Fibroblast of skin of abdomen (primary cell): ENCODE results near the gene INHBE.
"Not testable (repeated sequence)": the region's sequence is repeated elsewhere in the genome, so short reads cannot be mapped to it uniquely, and the experiment has no call there.

Experiments
- DNase-seq: peaks from one replicate; pipeline ENCODE4 v3.0.0-alpha.2; 2013

Gene INHBE

DNA sequence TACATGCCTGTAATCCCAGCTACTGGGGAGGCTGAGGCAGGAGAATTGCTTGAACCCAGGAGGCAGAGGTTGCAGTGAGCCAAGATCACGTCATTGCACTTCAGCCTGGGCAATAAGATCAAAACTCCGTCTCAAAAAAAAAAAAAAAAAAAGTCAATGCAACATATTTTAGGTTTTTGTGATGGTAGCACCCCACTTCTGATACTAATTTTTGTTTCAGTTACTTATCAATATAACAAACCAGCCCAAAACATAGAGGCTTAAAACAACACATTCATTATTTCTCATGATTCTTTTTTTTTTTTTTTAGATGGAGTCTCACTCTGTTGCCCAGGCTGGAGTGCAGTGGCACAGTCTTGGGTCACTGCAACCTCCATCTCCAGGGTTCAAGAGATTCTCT lies 13.7 kb upstream of the INHBE start:
- not testable (repeated sequence) for DNase-seq

DNA sequence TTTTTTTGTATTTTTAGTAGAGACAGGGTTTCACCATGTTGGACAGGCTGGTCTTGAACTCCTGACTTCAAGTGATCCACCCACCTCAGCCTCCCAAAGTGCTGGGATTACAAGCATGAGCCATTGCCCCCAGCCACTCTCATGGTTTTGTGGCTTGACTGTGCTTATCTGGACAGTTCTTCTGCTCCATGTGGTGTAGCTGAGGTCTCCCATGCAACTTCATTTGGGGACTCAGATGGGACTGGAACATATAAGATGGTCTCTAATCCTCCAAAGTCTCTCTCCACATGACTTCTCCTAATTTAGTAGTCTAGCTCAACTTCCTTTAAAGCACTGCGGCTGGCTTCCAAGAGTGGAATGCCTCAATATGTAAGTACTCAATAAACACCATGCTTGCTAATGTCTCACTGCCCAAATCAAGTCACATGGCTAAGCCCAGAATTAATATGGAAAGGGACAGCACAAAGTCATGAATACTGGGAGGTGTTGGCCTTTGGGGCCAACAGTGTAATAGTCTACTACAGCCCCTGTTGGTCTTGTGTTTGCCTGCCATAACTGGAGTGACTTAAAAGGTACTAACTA lies 13.2 kb upstream of the INHBE start:
- peak; percentile 23 for DNase-seq

DNA sequence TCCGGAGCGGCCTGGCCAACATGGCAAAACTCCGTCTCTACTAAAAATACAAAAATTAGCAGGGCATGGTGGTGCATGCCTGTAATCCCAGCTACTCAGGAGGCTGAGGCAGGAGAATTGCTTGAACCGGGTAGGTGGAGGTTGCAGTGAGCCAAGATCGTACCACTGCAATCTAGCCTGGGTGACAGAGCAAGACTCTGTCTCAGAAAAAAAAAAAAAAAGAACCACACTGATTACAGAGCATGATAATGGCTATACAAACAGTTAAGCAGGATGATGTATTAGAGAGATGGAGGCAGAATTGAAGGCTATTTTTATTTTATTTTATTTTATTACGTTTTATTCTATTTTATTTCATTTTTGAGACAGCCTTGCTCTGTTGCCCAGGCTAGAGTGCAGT lies 10.8 kb upstream of the INHBE start:
- not testable (repeated sequence) for DNase-seq

DNA sequence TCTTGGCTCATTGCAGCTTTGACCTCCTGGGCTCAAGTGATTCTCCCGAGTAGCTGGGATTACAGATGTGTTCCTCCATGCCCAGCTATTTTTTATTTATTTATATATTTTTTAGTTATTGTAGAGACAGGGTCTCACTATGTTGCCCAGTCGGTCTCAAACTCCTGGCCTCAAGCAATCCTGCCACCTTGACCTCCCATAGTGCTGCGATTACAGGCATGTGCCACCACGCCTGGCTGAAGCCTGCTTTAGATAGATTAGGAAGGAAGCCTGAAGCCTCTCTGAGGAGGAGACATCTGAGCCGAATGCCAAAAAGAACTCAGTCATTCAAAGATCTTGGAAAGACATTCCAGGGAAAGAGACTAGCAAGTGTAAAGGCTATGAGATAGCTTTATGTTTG lies 10.4 kb upstream of the INHBE start:
- no peak for DNase-seq

DNA sequence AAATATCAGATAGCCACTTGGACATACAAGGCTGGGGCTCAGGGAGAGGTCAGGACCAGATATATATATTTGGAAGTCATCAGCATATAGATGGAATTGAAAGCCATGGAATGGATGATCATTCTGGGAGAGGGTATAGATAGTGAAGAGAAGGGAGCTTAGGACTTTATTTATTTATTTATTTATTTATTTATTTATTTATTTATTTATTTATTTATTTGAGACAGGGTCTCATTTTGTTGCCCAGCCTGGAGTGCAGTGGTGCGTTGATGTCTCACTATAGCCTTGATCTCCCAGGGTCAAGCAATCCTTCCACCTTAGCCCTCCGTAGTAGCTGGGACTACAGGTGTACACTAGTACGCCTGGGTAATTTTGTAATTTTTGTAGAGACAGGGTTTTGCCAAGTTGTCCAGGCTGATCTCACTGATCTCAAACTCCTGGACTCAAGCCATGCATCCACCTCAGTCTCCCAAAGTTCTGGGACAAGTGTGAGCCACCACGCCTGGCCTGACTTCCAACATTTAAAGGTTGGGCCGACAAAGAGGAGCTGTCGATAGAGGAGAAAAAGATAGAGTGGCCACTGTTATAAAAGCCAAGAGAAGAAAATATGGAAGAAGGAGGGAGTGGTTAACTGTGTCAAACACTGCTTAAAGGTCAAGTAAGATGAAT lies 8.7 kb upstream of the INHBE start:
- no peak for DNase-seq

DNA sequence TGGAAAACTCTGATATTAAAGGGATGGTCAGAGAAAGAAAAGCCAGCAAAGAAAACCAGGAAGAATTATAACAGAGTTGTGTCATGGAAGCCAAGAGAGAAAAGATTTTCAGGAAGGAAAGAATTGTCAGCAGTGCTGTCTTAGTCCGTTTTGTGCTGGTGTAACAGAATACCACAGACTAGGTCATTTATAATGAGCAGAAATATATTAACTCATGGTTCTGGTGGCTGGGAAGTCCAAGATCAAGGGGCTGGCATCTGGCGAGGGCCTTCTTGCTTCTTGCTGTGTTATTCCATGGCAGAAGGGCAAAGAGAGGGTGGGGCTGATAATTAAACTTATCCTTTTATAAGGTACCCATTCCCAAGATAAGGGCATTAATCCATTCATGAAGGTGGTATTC lies 6.4 kb upstream of the INHBE start:
- DNase-seq, result no peak

DNA sequence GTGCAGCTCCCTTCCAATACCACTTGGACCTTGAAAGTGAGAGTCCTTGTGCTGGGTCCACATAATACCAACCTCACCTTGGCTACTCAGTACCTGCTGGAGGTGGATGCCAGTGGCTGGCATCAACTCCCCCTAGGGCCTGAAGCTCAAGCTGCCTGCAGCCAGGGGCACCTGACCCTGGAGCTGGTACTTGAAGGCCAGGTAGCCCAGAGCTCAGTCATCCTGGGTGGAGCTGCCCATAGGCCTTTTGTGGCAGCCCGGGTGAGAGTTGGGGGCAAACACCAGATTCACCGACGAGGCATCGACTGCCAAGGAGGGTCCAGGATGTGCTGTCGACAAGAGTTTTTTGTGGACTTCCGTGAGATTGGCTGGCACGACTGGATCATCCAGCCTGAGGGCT lies 5.7 kb upstream of the INHBE start:
- no peak for DNase-seq

DNA sequence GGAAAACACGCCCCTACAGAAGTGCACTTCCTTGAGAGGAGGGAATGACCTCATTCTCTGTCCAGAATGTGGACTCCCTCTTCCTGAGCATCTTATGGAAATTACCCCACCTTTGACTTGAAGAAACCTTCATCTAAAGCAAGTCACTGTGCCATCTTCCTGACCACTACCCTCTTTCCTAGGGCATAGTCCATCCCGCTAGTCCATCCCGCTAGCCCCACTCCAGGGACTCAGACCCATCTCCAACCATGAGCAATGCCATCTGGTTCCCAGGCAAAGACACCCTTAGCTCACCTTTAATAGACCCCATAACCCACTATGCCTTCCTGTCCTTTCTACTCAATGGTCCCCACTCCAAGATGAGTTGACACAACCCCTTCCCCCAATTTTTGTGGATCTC lies 5.0 kb upstream of the INHBE start:
- no peak for DNase-seq

DNA sequence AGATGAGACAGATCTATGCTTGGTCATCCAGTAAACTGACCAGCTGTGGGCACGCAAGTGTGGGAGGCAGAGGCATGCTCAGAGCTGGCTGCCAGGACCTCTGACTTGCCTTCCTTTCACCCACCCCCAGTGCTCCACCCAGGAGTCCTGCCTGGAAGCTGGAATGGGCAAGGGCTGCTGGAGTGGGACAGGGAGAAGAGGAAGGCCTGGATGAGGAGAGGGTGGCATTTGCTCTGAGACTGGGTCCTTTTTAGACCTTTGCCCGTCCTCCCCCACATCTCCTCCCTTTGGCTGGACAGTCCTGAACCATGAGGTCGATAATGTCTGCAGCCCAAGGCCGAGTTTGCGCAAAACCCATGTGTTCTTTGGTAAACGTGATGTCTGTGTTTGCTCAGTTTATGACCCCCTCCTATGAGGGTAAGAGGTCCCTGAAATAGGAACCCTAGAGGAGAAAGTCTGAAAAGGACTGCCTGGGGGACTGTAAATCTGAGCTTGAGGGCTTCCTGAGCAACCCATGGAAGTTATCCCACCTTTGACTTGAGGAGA lies 3.8 kb upstream of the INHBE start:
- no peak for DNase-seq

DNA sequence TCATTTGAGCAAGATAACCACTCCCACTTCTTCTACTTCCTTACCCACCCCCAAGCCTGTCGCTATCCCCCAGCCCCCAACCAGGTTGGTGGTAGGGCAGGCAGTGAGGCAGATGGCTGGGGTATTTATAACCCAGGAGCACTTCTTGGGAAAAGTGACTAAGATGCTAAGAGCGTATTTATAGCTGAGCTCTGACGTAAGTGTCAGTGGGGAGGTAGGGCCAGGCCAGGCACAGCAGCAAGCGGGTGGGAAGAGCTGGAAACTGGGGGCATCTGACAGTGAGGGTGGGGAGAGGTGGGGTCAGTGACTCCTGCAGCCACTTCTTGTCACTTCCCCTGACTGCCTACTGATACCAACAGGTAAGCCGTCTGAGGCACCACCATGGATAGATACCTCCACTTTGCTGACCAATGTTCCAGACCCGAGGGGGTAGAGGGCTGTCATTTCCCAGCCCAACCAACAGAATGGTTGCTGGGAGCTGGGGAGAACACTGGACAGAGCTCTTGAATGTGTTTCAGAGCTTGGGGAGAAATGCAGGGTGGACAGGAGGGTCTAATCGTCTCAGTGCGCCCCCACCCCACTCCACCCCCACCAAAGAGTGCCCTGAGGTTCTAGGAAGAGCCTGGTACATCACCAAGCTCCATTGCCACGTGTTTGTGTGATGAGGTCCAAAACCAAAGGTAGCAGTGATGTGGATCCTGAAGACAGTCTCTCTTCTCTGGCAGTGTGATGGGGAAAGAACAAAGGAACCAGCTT lies 2.7 kb upstream of the INHBE start:
- DNase-seq, result peak; percentile 95

DNA sequence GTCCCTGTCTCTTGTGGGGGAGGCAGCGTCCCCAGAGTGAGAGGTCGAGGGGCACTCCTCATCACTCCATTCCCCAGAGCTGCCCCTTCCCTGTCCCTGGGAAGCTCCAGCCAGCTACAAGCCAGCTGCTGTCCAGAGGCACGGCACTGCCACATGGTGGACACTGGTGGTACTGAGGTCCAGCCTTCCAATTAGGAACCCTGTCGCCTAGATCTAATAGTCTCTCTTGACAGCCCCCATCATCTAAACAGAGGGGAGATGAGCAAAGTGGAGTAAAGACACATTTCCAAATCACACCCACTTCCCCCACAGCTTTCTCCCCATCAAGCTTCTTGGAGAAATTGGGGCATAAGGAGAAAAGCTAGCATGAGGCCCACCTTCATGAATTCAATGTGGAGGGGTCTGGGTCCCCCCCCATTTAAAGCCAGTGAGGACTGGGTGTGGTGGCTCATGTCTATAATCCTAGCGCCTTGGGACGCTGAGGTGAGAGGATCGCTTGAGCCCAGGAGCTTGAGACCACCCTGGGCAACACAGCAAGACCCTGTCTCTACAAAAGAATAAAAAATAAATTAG lies 2.1 kb upstream of the INHBE start:
- DNase-seq, result peak; percentile 82

DNA sequence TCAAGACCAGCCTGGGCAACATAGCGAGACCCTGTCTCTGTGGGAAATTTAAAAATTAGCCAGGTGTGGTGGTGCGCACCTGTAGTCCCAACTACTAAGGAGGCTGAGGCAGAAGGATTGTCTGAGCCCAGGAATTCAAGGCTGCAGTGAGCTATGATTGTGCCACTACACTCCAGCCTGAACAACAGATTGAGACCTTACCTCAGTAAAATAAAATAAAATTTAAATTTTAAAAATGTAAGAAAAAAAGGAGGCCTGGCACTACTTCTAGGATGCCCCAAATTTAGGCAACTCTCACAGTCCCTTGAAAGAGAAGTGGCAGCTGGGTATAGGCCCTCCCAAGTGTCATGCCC lies 918 bp upstream of the INHBE start:
- DNase-seq, result no peak

DNA sequence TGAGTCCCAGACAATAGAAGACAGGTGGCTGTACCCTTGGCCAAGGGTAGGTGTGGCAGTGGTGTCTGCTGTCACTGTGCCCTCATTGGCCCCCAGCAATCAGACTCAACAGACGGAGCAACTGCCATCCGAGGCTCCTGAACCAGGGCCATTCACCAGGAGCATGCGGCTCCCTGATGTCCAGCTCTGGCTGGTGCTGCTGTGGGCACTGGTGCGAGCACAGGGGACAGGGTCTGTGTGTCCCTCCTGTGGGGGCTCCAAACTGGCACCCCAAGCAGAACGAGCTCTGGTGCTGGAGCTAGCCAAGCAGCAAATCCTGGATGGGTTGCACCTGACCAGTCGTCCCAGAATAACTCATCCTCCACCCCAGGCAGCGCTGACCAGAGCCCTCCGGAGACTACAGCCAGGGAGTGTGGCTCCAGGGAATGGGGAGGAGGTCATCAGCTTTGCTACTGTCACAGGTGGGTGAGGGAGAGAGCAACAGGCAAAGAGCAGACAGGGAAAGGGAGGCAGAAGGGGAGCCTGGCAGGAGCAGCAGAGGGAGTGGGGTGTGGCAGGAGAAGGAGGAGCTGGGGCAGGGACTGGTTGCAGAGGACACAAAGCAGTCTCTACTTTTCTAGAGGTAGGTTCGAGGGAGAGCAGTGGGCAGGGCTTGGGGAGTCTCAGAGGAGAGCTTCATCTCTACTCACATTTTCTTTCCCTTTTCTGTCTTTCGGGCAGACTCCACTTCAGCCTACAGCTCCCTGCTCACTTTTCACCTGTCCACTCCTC lies 452 bp downstream of the INHBE start:
- peak; percentile 37 for DNase-seq

DNA sequence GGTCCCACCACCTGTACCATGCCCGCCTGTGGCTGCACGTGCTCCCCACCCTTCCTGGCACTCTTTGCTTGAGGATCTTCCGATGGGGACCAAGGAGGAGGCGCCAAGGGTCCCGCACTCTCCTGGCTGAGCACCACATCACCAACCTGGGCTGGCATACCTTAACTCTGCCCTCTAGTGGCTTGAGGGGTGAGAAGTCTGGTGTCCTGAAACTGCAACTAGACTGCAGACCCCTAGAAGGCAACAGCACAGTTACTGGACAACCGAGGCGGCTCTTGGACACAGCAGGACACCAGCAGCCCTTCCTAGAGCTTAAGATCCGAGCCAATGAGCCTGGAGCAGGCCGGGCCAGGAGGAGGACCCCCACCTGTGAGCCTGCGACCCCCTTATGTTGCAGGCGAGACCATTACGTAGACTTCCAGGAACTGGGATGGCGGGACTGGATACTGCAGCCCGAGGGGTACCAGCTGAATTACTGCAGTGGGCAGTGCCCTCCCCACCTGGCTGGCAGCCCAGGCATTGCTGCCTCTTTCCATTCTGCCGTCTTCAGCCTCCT lies 1.1 kb downstream of the INHBE start:
- peak; percentile 65 for DNase-seq

DNA sequence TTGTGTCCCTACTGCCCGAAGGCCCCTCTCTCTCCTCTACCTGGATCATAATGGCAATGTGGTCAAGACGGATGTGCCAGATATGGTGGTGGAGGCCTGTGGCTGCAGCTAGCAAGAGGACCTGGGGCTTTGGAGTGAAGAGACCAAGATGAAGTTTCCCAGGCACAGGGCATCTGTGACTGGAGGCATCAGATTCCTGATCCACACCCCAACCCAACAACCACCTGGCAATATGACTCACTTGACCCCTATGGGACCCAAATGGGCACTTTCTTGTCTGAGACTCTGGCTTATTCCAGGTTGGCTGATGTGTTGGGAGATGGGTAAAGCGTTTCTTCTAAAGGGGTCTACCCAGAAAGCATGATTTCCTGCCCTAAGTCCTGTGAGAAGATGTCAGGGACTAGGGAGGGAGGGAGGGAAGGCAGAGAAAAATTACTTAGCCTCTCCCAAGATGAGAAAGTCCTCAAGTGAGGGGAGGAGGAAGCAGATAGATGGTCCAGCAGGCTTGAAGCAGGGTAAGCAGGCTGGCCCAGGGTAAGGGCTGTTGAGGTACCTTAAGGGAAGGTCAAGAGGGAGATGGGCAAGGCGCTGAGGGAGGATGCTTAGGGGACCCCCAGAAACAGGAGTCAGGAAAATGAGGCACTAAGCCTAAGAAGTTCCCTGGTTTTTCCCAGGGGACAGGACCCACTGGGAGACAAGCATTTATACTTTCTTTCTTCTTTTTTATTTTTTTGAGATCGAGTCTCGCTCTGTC lies 1.8 kb downstream of the INHBE start:
- DNase-seq, result no peak

DNA sequence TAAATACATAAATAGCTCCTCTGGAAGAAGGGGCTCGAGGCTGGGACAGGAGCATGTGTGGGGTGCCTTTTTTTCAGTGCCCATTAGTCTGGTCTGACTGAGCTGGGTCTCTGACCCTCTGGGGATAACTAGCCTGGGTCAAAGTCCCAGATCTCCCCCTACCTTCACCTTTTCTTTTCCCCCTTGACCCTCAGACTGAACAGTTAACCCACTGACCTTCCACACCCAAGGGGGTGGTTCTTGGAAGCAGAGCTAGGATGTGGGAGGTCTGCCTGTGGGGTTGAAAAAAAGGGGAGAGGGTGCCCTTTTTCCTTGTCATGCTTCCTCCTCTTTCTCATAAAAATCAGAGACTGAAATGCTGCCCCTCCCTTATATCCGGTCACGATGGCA lies 3.6 kb downstream of the INHBE start:
- DNase-seq, result no peak

DNA sequence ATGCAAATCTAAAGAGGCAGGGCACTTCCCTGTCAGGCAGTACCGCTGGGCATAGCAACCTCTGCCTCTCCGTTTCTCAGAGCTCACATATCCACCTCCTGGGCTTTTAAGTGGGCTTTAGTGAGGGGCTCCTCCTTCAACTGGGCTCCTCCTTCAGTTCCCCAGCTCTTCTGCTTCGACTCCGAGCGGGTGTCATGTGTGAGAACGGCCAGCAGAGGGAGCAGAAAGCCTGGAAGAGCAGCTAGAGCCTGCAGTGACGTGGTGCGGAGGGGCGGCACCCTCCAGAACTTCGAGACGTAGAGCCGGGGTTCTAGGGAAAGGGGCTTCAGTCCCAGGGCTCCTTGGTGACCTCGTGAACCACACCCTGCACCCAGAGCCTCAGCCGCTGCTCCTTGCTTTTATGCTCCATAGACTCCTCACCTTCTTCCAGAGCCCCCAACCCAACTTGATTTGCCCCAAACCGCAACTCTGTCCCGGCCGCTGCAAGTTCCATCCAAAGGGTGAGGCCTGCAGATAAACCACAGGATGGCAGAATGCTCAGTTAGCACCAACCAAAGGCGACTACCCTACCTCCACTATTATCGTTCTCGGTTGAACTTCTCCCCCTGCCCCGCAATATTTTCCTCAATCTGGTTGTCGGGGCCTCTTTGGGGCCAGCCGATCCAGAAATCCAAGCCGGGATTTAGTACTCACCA lies 4.1 kb downstream of the INHBE start:
- peak; percentile 97 for DNase-seq

DNA sequence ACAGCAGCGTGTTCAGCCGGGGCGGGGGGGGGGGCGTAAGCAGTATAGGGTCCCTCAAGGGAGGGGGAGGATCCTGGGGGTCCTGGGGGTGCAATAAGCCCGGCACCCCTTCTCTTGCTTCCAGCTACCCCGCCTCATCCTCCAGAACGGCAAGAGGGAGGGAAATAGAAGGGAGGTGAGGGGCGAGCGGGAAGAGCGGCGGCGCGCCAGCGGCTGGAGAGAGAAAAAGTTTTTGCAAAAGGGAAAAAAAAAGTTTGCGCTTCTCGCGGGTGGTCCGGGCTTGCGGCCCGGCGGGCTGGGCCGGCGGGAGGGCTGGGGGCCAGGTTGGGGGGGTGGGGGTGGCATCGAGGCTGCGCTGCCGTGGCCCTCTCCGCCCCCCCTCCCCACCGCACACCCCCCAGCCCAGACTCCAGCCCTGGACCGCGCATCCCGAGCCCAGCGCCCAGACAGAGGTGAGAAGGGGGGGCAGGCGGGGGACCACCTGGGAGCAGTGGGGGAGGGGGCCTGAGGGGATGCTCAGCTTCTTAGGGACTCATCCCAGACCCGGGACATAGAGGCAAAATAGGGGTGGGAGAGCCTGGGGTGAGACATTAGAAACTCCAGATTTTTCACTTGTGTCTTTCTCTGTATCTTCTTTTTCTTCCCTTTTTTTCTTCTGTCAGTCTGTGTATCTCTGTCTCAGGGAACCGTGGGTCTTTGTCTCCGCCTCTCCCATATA lies 4.8 kb downstream of the INHBE start, which contains the start of gene GLI1:
Gene GLI1 (plus strand): TSS at position 36 of the 718 bp plus-strand sequence. CDS start 3,907 bp downstream, outside the sequence.
- no peak for DNase-seq

DNA sequence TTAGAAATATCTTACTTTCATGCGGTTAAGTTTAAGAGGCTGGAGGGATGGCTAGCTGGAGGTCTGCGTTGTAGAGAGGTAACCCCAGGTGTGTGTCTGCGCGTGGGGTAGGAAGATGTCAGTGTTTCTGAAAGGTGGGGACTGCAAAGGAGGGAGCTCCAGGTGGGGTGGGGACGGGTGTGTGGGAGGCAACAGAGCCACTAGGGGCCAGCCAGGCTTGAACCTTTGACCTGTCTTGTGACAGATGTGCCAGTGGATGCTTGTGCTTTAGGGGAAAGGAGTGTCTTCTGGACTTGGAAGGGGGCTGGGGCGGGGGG lies 5.3 kb downstream of the INHBE start:
- DNase-seq, result no peak

DNA sequence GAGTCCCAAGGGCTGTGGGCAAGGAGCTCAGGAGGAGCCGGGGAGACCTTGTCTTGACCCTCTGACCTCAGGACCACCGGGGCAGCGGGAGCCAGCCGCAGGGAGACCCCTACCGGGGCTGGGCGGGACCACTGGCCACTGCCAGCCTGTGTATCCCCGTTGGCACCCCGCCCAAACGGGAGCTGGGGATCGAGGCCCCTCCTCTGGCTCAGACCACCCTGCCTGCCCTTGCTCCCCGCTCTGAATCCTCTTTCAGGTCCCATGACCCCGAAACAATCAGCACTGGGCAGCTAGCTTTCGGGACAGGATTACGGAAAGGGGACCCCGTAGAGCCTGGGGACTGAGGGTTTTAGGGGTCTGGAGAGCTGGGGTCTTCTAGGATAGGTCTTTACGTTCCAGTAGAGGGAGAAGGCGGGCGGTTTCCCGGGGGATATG lies 5.8 kb downstream of the INHBE start:
- DNase-seq, result peak; percentile 17
